ENCODE data around the gene PTGIS. TPM values are rescaled to one million over a fixed set of nuclear protein-coding genes. Genes with fewer than 3 reads are reported as not detected.
A peak's percentile ranks its signal among the peaks of the same experiment; 100 is the strongest.

The PTGIS gene
- total and polyA plus RNA-seq, 2 of the 4 experiments (the other 2 are of a cell fraction) = 1.6 to 2.6 TPM

DNA sequence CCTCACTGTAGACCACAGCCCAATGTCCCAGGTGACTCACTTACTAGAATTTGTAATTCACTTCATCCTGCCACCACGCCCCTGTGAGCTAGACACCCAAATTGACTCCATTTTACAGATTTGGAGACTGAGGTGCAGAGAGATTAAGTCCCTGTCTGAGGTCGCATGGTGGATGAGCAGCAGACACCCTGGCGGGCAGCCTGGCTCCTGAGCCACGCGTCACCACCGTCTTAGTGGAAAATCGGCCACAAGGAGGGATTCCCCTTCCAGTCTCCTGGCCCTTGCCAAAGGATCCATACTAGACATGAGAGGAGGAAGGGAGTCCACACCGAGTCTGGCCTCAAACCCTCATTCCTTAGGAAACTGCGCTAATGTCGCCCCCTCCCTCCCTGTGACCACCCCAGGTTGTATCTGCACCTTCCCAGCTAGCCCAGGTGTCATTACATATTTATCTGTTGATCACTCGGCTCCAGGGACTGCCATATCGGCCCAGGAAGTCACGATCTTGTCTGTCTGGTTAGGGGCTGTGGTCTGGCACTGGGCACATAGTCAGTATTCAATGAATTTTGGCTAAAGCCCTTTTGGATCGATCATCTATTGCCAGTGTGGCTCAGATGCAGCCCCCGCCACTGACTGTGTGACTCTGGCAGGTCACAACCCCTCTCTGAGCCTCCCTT, 25.7 kb upstream of the PTGIS start:
- dilution Hi-C loops (cut with HindIII; ENCODE audit: low sequenced_read_pairs, unreplicated experiment) = no loop called here
- H3K4ac ChIP-seq (ENCODE audit: low read depth, low read length) = peak overlapping the region; percentile 19
- POLR2A ChIA-PET (ENCODE audit: unreplicated experiment) = no interaction called here

More for the DNA sequence above, 25.7 kb upstream of the PTGIS start:
- Histone ChIP-seq H3K18ac (ENCODE audit: low read depth, low read length) (peak overlapping the region; percentile 86), H3K23ac (ENCODE audit: low read depth, low read length) (no peak overlapping the region), H4K91ac (ENCODE audit: insufficient read depth, low read depth, low read length) (peak overlapping the region; percentile 70; the same call in 1 of the 2 replicates), H3K27ac (ENCODE audit: insufficient read depth, low read length) (peak overlapping the region; percentile 87; the same call in 1 of the 2 replicates), H3K4me1 (ENCODE audit: control insufficient read depth, insufficient read depth, low read length) (peaks cover 25% of the 10 kb centered on the region), H3K27me3 (ENCODE audit: control insufficient read depth, insufficient read depth, low read length) (no peaks in the 10 kb centered on the region), H3K9ac (ENCODE audit: low read depth, low read length) (peak overlapping the region; percentile 39), H2AFZ (replicated peaks; ENCODE audit: low read length, poor library complexity) (no peak overlapping the region), H3K14ac (replicated peaks; ENCODE audit: low read depth, low read length) (peak overlapping the region; percentile 59; the same call in 1 of the 2 replicates), H2BK5ac (ENCODE audit: low read depth, low read length, poor library complexity, severe bottlenecking) (peak overlapping the region; percentile 65), H3K4me3 (ENCODE audit: insufficient read depth, low read depth, low read length) (no peak overlapping the region), H2AK5ac (ENCODE audit: low read depth, low read length) (peak overlapping the region; percentile 16), H4K20me1 (ENCODE audit: insufficient read depth, low read length) (no peaks in the 10 kb centered on the region), H2BK20ac (ENCODE audit: low read depth, low read length) (peak overlapping the region; percentile 60; the same call in 1 of the 2 replicates), H3K79me1 (ENCODE audit: low read depth in 1 of 2, low read length in 2 of 2) (no peaks in the 10 kb centered on the region), H4K8ac (ENCODE audit: low read depth in 2 of 2, low read length in 2 of 2) (peak overlapping the region; percentile 42 to 62; a peak in 3 of 4 replicates), H2AK9ac (replicated peaks; ENCODE audit: low read depth, low read length, poor library complexity) (peak overlapping the region; percentile 68), H2BK120ac (ENCODE audit: low read depth, low read length) (peak overlapping the region; percentile 51; the same call in 1 of the 2 replicates), H3K4me2 (ENCODE audit: low read depth, low read length) (no peak overlapping the region), H3K56ac (ENCODE audit: extremely low read depth, insufficient read depth, low read length) (no peak overlapping the region), H2BK15ac (ENCODE audit: low read depth, low read length) (peak overlapping the region; percentile 29; the same call in 1 of the 3 replicates), H3K9me3 (ENCODE audit: control insufficient read depth, insufficient read depth, low read length) (no peaks in the 10 kb centered on the region), H4K5ac (ENCODE audit: low read depth, low read length) (peak overlapping the region; percentile 71), H3K36me3 (ENCODE audit: control insufficient read depth, insufficient read depth, low read length) (no peaks in the 10 kb centered on the region), H3K9me1 (ENCODE audit: insufficient read depth, low read length) (0 out of 2 replicates have a peak, but pooled peaks cover 3% of the 10 kb centered on the region)
- intact Hi-C loops (cut with micrococcal nuclease) = no loop called here
- in situ Hi-C loops (cut with MboI; ENCODE audit: low sequenced_read_pairs) = no loop called here
- WGBS, 2 experiments (ENCODE audit: extremely low coverage in 2 of 2, insufficient read length in 1 of 2) = 80% methylated on average over 2 of the region's 15 CpGs; no CpG with 5 or more reads in 1 of the 2 experiments
- ATAC-seq (ENCODE audit: low read depth) = no peak
- no TSS peak for BruUV-seq (replicated peaks)
- no peak for DNase-seq
- CTCF ChIA-PET = no interaction called here
- TF ChIP-seq MXI1 (IDR thresholded peaks at IDR 0.05; ENCODE audit: borderline replicate concordance, low read depth, low read length) (no peak), BHLHE40 (IDR thresholded peaks at IDR 0.05; ENCODE audit: low read depth, low read length) (no peak), RCOR1 (IDR thresholded peaks at IDR 0.05; ENCODE audit: insufficient replicate concordance, low read length) (no peak), POLR2A (IDR thresholded peaks at IDR 0.05; ENCODE audit: low read depth, low read length) (no peak), RFX5 (IDR thresholded peaks at IDR 0.05; ENCODE audit: low read depth, low read length) (no peak), MAFK (IDR thresholded peaks at IDR 0.05; ENCODE audit: low read depth, low read length) (no peak), CHD1 (IDR thresholded peaks at IDR 0.05; ENCODE audit: low read depth, low read length) (no peak), RAD21 (IDR thresholded peaks at IDR 0.05; ENCODE audit: low read length) (no peak)
